Ovary (tissue), 9 donors: ENCODE measurements around the gene GHR. TPM values are rescaled to one million over a fixed set of nuclear protein-coding genes. Genes with fewer than 3 reads are reported as not detected.
A peak's percentile ranks its signal among the peaks of the same experiment; 100 is the strongest.

Experiments
- DNase-seq, 5 donors: peaks; one replicate each; pipeline ENCODE4 v3.0.0-alpha.2; 2019 to 2020
- H3K27ac ChIP-seq, 2 donors: fragments of 200-600 bp; one replicate each; pipeline versions ENCODE4 v1.5.1 to v1.8.0; 2019 to 2022
- H3K27me3 ChIP-seq: fragments of 200-600 bp; one replicate; pipeline ENCODE4 v1.8.0; 2022
- H3K36me3 ChIP-seq: fragments of 200-600 bp; sonication (generic); one replicate; pipeline ENCODE4 v1.5.1; 2019
- H3K4me1 ChIP-seq: one replicate; pipeline ENCODE4 v1.8.1; 2013; ENCODE audit warnings: mild to moderate bottlenecking, moderate library complexity; ENCODE audit not compliant: insufficient read depth
- H3K4me3 ChIP-seq: fragments of 200-600 bp; sonication (generic); one replicate; pipeline ENCODE4 v1.5.1; 2017
- H3K9me3 ChIP-seq, 2 donors: fragments of 200-600 bp in 1 of 2; sonication (generic) in 1 of 2; one replicate each; pipeline versions ENCODE4 v1.5.1 to v1.8.1; 2013 to 2019; ENCODE audit warnings: mild to moderate bottlenecking in 1 of 2, moderate library complexity in 1 of 2
- CTCF ChIP-seq, 3 donors: fragments of 450-650 bp in 2 of 3; fragments of 200-600 bp in 1 of 3; IDR thresholded peaks; one replicate each; pipeline versions ENCODE4 v1.5.1 to v1.8.0; 2016 to 2022; ENCODE audit warnings: antibody characterized with exemption in 3 of 3, mild to moderate bottlenecking in 1 of 3
- EP300 ChIP-seq: sonication (generic); formaldehyde crosslinking; IDR thresholded peaks from one replicate; pipeline ENCODE4 v1.6.1; 2017; ENCODE audit warnings: antibody characterized with exemption
- POLR2A ChIP-seq: fragments of 450-650 bp; IDR thresholded peaks from one replicate; pipeline ENCODE4 v1.6.1; 2017; ENCODE audit warnings: antibody characterized with exemption, mild to moderate bottlenecking, moderate library complexity
- WGBS, 3 donors: extraction: QIAGEN DNeasy Blood & Tissue Kit in 1 of 3; methylation state at CpG; one replicate each; pipeline versions ENCODE4 v1.1.5 to v1.1.7; 2013 to 2017; 5-methylcytosine and 5-hydroxymethylcytosine counted together
- intact Hi-C, 4 donors: fragments of 100-400 bp; cut with DNase I; formaldehyde crosslinking; loops; one replicate each; pipeline versions ENCODE4 v1.11.0 to v1.15.1; 2022 to 2023
- polyA plus RNA-seq, 2 donors: library from polyadenylated mRNA; stranded (reverse); fragments of 200-250 nt in 1 of 2; fragments of 350-450 nt in 1 of 2; fragmentation: Illumina TruSeq in 1 of 2; extraction: RNeasy Lipid Tissue Mini Kit (QIAGEN cat#74804) in 1 of 2; gene quantifications; one replicate each; pipeline ENCODE4 v1.2.3, GENCODE V29; 2013 to 2014
- total RNA-seq, 7 donors: library from RNA; depleted of rRNA in 2 of 7; stranded (reverse); fragments of >200 nt in 2 of 7; fragmentation: NEBNext Ultra II Directional in 3 of 7; extraction: Animal tissue kit (Norgen Biotek cat#: 25700) in 3 of 7; gene quantifications; one replicate each; pipeline versions ENCODE4 v1.1.0 to v1.2.4, GENCODE V29; 2016 to 2023
- donor health status: DM: no; HTN: no; CAD: no; lungs with moderate emphysema.
- donor health status: DM: no; HTN: no; CAD: no.
- donor health status: Bipolar disorder and iron deficiency.
- donor health status: DM: yes; HTN: yes; CAD: no.
- donor health status: DM: no; HTN: no; CAD: no.
- donor health status: DM: yes; HTN: yes; CAD: no.

GHR gene
- total and polyA plus RNA-seq, 9 donors = 4.3 to 17.4 (median 7.0) TPM

DNA sequence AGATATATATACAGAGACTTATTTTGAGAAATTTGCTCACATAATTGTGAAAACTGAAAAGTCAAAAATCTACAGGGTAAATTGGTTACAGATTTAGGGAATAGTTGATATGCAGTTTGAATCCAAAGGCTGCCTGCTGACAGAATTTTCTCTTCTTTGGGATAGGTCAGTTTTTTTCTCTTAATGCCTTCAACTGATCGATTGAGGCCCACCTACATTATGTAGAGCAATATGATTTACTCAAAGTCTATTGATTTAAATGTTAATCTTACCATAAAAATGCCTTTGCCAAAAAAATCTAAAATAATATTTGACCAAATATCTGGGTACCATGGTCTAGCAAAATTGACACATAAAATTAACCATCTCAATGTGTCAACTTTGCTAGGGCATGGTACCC is 3.9 kb upstream of the GHR start:
- Histone ChIP-seq H3K4me1 (no peaks in the 10 kb centered on the region), H3K27ac (no peak overlapping the region), H3K36me3 (no peaks in the 10 kb centered on the region), H3K4me3 (no peak overlapping the region), H3K27me3 (no peaks in the 10 kb centered on the region), H3K9me3 (no peaks in the 10 kb centered on the region)
- no peak for DNase-seq
- no peak for TF ChIP-seq CTCF (IDR thresholded peaks at IDR 0.05)
- TF ChIP-seq POLR2A = no peak
- no peak for TF ChIP-seq EP300
- WGBS, 3 donors = 93 to 96% (median 94%) methylated on average over 1 of the region's 1 CpG
- intact Hi-C loops = no loop called here

GRCh38 chr5:42422656-42423280 is 471 bp upstream of the GHR start:
- TF ChIP-seq CTCF (IDR thresholded peaks at IDR 0.05) = no peak
- no peak for DNase-seq
- Histone ChIP-seq H3K4me1 (peaks cover 2% of the 10 kb centered on the region), H3K9me3 (no peaks in the 10 kb centered on the region), H3K36me3 (no peaks in the 10 kb centered on the region), H3K27me3 (no peaks in the 10 kb centered on the region), H3K27ac (peak overlapping the region in 1 of 2 donors; percentile 81), H3K4me3 (peak overlapping the region; percentile 47)
- 8 to 12% (median 8%) methylated on average over 7 of the region's 7 CpGs for WGBS, 3 donors
- intact Hi-C loops = loop anchor here in 2 of 4 donors (5.0 to 10.0 kb wide), 4 partner anchors 160 to 462 kb away; no protein-coding TSS in a partner anchor

GRCh38 chr5:42426016-42426415 is 2.8 kb downstream of the GHR start:
- Histone ChIP-seq H3K9me3 (no peaks in the 10 kb centered on the region), H3K36me3 (no peaks in the 10 kb centered on the region), H3K4me1 (peaks cover 5% of the 10 kb centered on the region), H3K27me3 (no peaks in the 10 kb centered on the region), H3K27ac (no peak overlapping the region), H3K4me3 (no peak overlapping the region)
- no peak for DNase-seq
- intact Hi-C loops = loop anchor here in 2 of 4 donors (10.0 kb wide), 3 partner anchors 209 to 459 kb away; no protein-coding TSS in a partner anchor
- 82 to 87% (median 83%) methylated on average over 3 of the region's 3 CpGs for WGBS, 3 donors
- TF ChIP-seq POLR2A = no peak
- no peak for TF ChIP-seq EP300
- TF ChIP-seq CTCF (IDR thresholded peaks at IDR 0.05) = no peak

- peaks cover 5% of the 10 kb centered on the region for H3K4me1 ChIP-seq
- intact Hi-C loops = loop anchor here in 2 of 4 donors (10.0 kb wide), 3 partner anchors 205 to 455 kb away; no protein-coding TSS in a partner anchor
- H3K4me3 ChIP-seq = no peak overlapping the region
- no peaks in the 10 kb centered on the region for H3K9me3 ChIP-seq
- H3K36me3 ChIP-seq = no peaks in the 10 kb centered on the region
- no peak for TF ChIP-seq POLR2A
- no peaks in the 10 kb centered on the region for H3K27me3 ChIP-seq
- WGBS, 3 donors = 94 to 99% (median 95%) methylated on average over 1 of the region's 1 CpG
- DNase-seq = no peak
- no peak overlapping the region for H3K27ac ChIP-seq
Measured at GRCh38 chr5:42429694-42430093, 6.5 kb downstream of the GHR start.

GRCh38 chr5:42434047-42434724 is 10.9 kb downstream of the GHR start:
- TF ChIP-seq POLR2A = no peak
- TF ChIP-seq CTCF (IDR thresholded peaks at IDR 0.05) = no peak
- TF ChIP-seq EP300 = no peak
- Histone ChIP-seq H3K4me3 (no peak overlapping the region), H3K36me3 (no peaks in the 10 kb centered on the region), H3K27ac (no peak overlapping the region), H3K27me3 (no peaks in the 10 kb centered on the region), H3K4me1 (peaks cover 3% of the 10 kb centered on the region), H3K9me3 (no peaks in the 10 kb centered on the region)
- DNase-seq = no peak
- intact Hi-C loops = no loop called here
